ENCODE results near the gene ATXN7L3B.

ATXN7L3B gene

GRCh38 chr12:74509886-74510285 is 27.7 kb upstream of the ATXN7L3B start:
- no peak overlapping the region for H3K4me3 ChIP-seq (ENCODE audit: control insufficient read depth, low read depth, low read length)
- TF ChIP-seq CTCF (IDR thresholded peaks at IDR 0.05; ENCODE audit: control insufficient read depth, insufficient read depth, low read depth, low read length, missing control alignments): no peak
- no peak for DNase-seq (ENCODE audit: low read depth)

GRCh38 chr12:74514098-74514872 is 23.4 kb upstream of the ATXN7L3B start:
- no peak overlapping the region for H3K4me3 ChIP-seq (ENCODE audit: control insufficient read depth, low read depth, low read length)
- DNase-seq (ENCODE audit: low read depth): no peak
- TF ChIP-seq CTCF (IDR thresholded peaks at IDR 0.05; ENCODE audit: control insufficient read depth, insufficient read depth, low read depth, low read length, missing control alignments): no peak

- no peak for TF ChIP-seq CTCF (IDR thresholded peaks at IDR 0.05; ENCODE audit: control insufficient read depth, insufficient read depth, low read depth, low read length, missing control alignments)
- no peak overlapping the region for H3K4me3 ChIP-seq (ENCODE audit: control insufficient read depth, low read depth, low read length)
- DNase-seq (ENCODE audit: low read depth): no peak
Measured at GRCh38 chr12:74515849-74516248, 21.8 kb upstream of the ATXN7L3B start.

- no peak overlapping the region for H3K4me3 ChIP-seq (ENCODE audit: control insufficient read depth, low read depth, low read length)
- no peak for TF ChIP-seq CTCF (IDR thresholded peaks at IDR 0.05; ENCODE audit: control insufficient read depth, insufficient read depth, low read depth, low read length, missing control alignments)
- no peak for DNase-seq (ENCODE audit: low read depth)
Measured at GRCh38 chr12:74526535-74526934, 11.1 kb upstream of the ATXN7L3B start.

GRCh38 chr12:74527491-74527890 is 10.1 kb upstream of the ATXN7L3B start:
- no peak for TF ChIP-seq CTCF (IDR thresholded peaks at IDR 0.05; ENCODE audit: control insufficient read depth, insufficient read depth, low read depth, low read length, missing control alignments)
- H3K4me3 ChIP-seq (ENCODE audit: control insufficient read depth, low read depth, low read length): no peak overlapping the region
- DNase-seq (ENCODE audit: low read depth): no peak

- no peak overlapping the region for H3K4me3 ChIP-seq (ENCODE audit: control insufficient read depth, low read depth, low read length)
- no peak for DNase-seq (ENCODE audit: low read depth)
- TF ChIP-seq CTCF (IDR thresholded peaks at IDR 0.05; ENCODE audit: control insufficient read depth, insufficient read depth, low read depth, low read length, missing control alignments): no peak
Measured at GRCh38 chr12:74530676-74531075, 7.0 kb upstream of the ATXN7L3B start.
